OCI-LY1 (cell line): ENCODE results near the gene HIPK4.
A peak's percentile ranks its signal among the peaks of the same experiment; 100 is the strongest.
"Not testable (repeated sequence)": the region's sequence is repeated elsewhere in the genome, so short reads cannot be mapped to it uniquely, and the experiment has no call there.

Source experiments
- H2AFZ ChIP-seq: fragments of 200-600 bp; sonication (generic), shearing (Covaris generic); 2 replicates; pipeline ENCODE4 v1.6.0; 2014; ENCODE audit warnings: antibody characterized with exemption, mild to moderate bottlenecking, low read length
- H3F3A ChIP-seq: fragments of 200-600 bp; sonication (generic), shearing (Covaris generic); 2 replicates; pipeline ENCODE4 v1.6.0; 2014; ENCODE audit warnings: mild to moderate bottlenecking, antibody characterized with exemption, low read length, moderate library complexity; ENCODE audit not compliant: insufficient read depth
- H3K27ac ChIP-seq: fragments of 200-600 bp; sonication (generic); 2 replicates; pipeline ENCODE4 v1.5.1; 2014; ENCODE audit warnings: low read length, mixed run types, mild to moderate bottlenecking, low read depth; ENCODE audit not compliant: poor library complexity, severe bottlenecking
- H3K27me3 ChIP-seq: fragments of 200-600 bp; sonication (generic); 2 replicates; pipeline ENCODE4 v1.6.0; 2014; ENCODE audit warnings: antibody characterized with exemption, mild to moderate bottlenecking, low read length, moderate library complexity; ENCODE audit not compliant: insufficient read depth
- H3K36me3 ChIP-seq: fragments of 200-600 bp; sonication (generic); 2 replicates; pipeline ENCODE4 v1.6.1; 2014; ENCODE audit warnings: mild to moderate bottlenecking, antibody characterized with exemption, low read length, moderate library complexity, mixed read lengths; ENCODE audit not compliant: insufficient read depth
- H3K4me1 ChIP-seq: fragments of 200-600 bp; sonication (generic); 2 replicates; pipeline ENCODE4 v1.5.1; 2014; ENCODE audit warnings: mild to moderate bottlenecking, low read length, moderate library complexity; ENCODE audit not compliant: insufficient read depth, severe bottlenecking
- H3K4me2 ChIP-seq: fragments of 200-600 bp; sonication (generic), shearing (Covaris generic); 2 replicates; pipeline ENCODE4 v1.6.1; 2014; ENCODE audit warnings: low read length
- H3K4me3 ChIP-seq: fragments of 200-600 bp; sonication (generic); 2 replicates; pipeline ENCODE4 v1.5.1; 2014; ENCODE audit warnings: low read length, low read depth, mild to moderate bottlenecking, mixed read lengths; ENCODE audit not compliant: poor library complexity, severe bottlenecking
- H3K79me2 ChIP-seq: fragments of 200-600 bp; shearing (Covaris generic); 2 replicates; pipeline ENCODE4 v1.6.1; 2016; ENCODE audit warnings: mixed run types, low read length, mixed read lengths; ENCODE audit not compliant: insufficient read depth
- H3K9ac ChIP-seq: fragments of 200-600 bp; sonication (generic), shearing (Covaris generic); 2 replicates; pipeline ENCODE4 v1.6.1; 2014; ENCODE audit warnings: mild to moderate bottlenecking, low read length, mixed read lengths
- H3K9me2 ChIP-seq: fragments of 200-600 bp; sonication (generic), shearing (Covaris generic); 2 replicates; pipeline ENCODE4 v1.6.1; 2014; ENCODE audit warnings: low read depth, mild to moderate bottlenecking, low read length, mixed read lengths
- H3K9me3 ChIP-seq: fragments of 200-600 bp; shearing (Covaris generic); 2 replicates; pipeline ENCODE4 v1.6.1; 2014; ENCODE audit warnings: low read length, mixed read lengths
- H4K20me1 ChIP-seq: fragments of 200-600 bp; sonication (generic), shearing (Covaris generic); 2 replicates; pipeline ENCODE4 v1.6.0; 2016; ENCODE audit warnings: mild to moderate bottlenecking, low read length; ENCODE audit not compliant: insufficient read depth
- CTCF ChIP-seq: fragments of 200-600 bp; sonication (generic), shearing (Covaris generic); IDR thresholded peaks from 2 replicates; pipeline ENCODE4 v1.5.1; 2017; ENCODE audit warnings: mild to moderate bottlenecking, antibody characterized with exemption, low read length, moderate library complexity, mixed read lengths
- EZH2 ChIP-seq: fragments of 200-600 bp; sonication (generic), shearing (Covaris generic); IDR thresholded peaks from 2 replicates; pipeline ENCODE4 v1.8.0; 2017; ENCODE audit warnings: borderline replicate concordance, mixed run types, mild to moderate bottlenecking, antibody characterized with exemption, low read length, moderate library complexity, mixed read lengths

The HIPK4 gene

GRCh38 chr19:40390084-40390742 is at the start of gene HIPK4:
TSS of gene HIPK4 (minus strand) at chr19:40390181. CDS start at chr19:40389902, 279 bp downstream.
- H3K4me1 ChIP-seq = no peaks in the 10 kb centered on the region
- peaks cover 4% of the 10 kb centered on the region; the same call in 1 of the 2 replicates for H3K27me3 ChIP-seq
- no peaks in the 10 kb centered on the region for H3F3A ChIP-seq
- H3K4me2 ChIP-seq = no peak within 1 kb of the TSS
- no peaks in the 10 kb centered on the region for H3K36me3 ChIP-seq
- no peaks in the 10 kb centered on the region for H3K9me3 ChIP-seq
- H3K9ac ChIP-seq = no peak within 1 kb of the TSS
- H3K9me2 ChIP-seq = no peaks in the 10 kb centered on the region
- no peaks in the 10 kb centered on the region for H4K20me1 ChIP-seq
- no peak for TF ChIP-seq CTCF
- TF ChIP-seq EZH2 = no peak
- no peak within 1 kb of the TSS for H2AFZ ChIP-seq
- H3K27ac ChIP-seq = no peak within 1 kb of the TSS
- H3K79me2 ChIP-seq = no peaks in the 10 kb centered on the region
- no peak within 1 kb of the TSS for H3K4me3 ChIP-seq

GRCh38 chr19:40438284-40438683 is 48.3 kb upstream of the HIPK4 start:
- no peaks in the 10 kb centered on the region for H4K20me1 ChIP-seq
- peaks cover 10% of the 10 kb centered on the region for H3K79me2 ChIP-seq
- peaks cover 21% of the 10 kb centered on the region; the same call in 1 of the 2 replicates for H3K36me3 ChIP-seq
- no peak overlapping the region for H3K4me2 ChIP-seq
- peak overlapping the region; percentile 17 for H3K27ac ChIP-seq
- no peak overlapping the region for H2AFZ ChIP-seq
- H3K4me3 ChIP-seq = no peak overlapping the region
- H3K9me2 ChIP-seq = no peaks in the 10 kb centered on the region
- no peaks in the 10 kb centered on the region for H3K9me3 ChIP-seq
- H3K4me1 ChIP-seq = peaks cover 31% of the 10 kb centered on the region
- no peak overlapping the region for H3K9ac ChIP-seq
- TF ChIP-seq EZH2 (no peak), CTCF (no peak)
- H3K27me3 ChIP-seq = no peaks in the 10 kb centered on the region
- H3F3A ChIP-seq = no peaks in the 10 kb centered on the region

- Histone ChIP-seq H3K9me2 (no peaks in the 10 kb centered on the region), H3K4me1 (peaks cover 26% of the 10 kb centered on the region), H3K9ac (peak overlapping the region; percentile 52), H3K4me2 (peak overlapping the region; percentile 63), H3K4me3 (peak overlapping the region; percentile 50), H4K20me1 (no peaks in the 10 kb centered on the region), H3K36me3 (no peaks in the 10 kb centered on the region), H3F3A (no peaks in the 10 kb centered on the region), H3K27ac (peak overlapping the region; percentile 87), H2AFZ (peak overlapping the region; percentile 86; the same call in 1 of the 2 replicates), H3K79me2 (no peaks in the 10 kb centered on the region), H3K27me3 (no peaks in the 10 kb centered on the region), H3K9me3 (no peaks in the 10 kb centered on the region)
- TF ChIP-seq CTCF = no peak
Measured at GRCh38 chr19:40433391-40434216, 43.6 kb upstream of the HIPK4 start.

GRCh38 chr19:40432760-40433159 is 42.8 kb upstream of the HIPK4 start:
- H3K36me3 ChIP-seq, H3K4me3 ChIP-seq, H3K9ac ChIP-seq, H3F3A ChIP-seq, H4K20me1 ChIP-seq, H3K9me2 ChIP-seq, H3K27me3 ChIP-seq, H3K79me2 ChIP-seq, H2AFZ ChIP-seq, H3K4me2 ChIP-seq, H3K9me3 ChIP-seq: not testable (repeated sequence)
- Histone ChIP-seq H3K27ac (peak overlapping the region; percentile 63), H3K4me1 (peaks cover 26% of the 10 kb centered on the region)
